T-helper 2 cell treated with Interferon-gamma antibody and Interleukin-4, amounts not matched to agents 5 μg/mL and 100 μg/mL, for 36 hours (primary cell): ENCODE data around the gene CDX2.

Experiments
- DNase-seq: peaks from one replicate; pipeline ENCODE4 v3.0.0; 2021; ENCODE audit warnings: low spot score
- H3K27ac Mint-ChIP-seq: one replicate; pipeline ENCODE4 v1.8.0; 2021; ENCODE audit warnings: mild to moderate bottlenecking, mixed read lengths
- H3K27me3 Mint-ChIP-seq: one replicate; pipeline ENCODE4 v1.8.0; 2021; ENCODE audit warnings: low read depth, mixed read lengths
- H3K36me3 Mint-ChIP-seq: one replicate; pipeline ENCODE4 v1.8.0; 2021; ENCODE audit warnings: low read depth, mixed read lengths
- H3K4me1 Mint-ChIP-seq: one replicate; pipeline ENCODE4 v1.8.0; 2021; ENCODE audit warnings: low read depth, mixed read lengths
- H3K4me3 Mint-ChIP-seq: one replicate; pipeline ENCODE4 v1.8.0; 2022; ENCODE audit warnings: mild to moderate bottlenecking, moderate library complexity, mixed read lengths
- H3K9me3 Mint-ChIP-seq: one replicate; pipeline ENCODE4 v1.8.0; 2021; ENCODE audit warnings: mixed read lengths

The CDX2 gene

GRCh38 chr13:27953676-27954405 lies 15.3 kb downstream of the CDX2 start:
- H3K4me1 Mint-ChIP-seq = peaks cover 3% of the 10 kb centered on the region
- peaks cover 73% of the 10 kb centered on the region for H3K27me3 Mint-ChIP-seq
- peak; percentile 54 for DNase-seq
- H3K9me3 Mint-ChIP-seq = no peaks in the 10 kb centered on the region
- H3K36me3 Mint-ChIP-seq = peaks cover 2% of the 10 kb centered on the region
- peak overlapping the region; percentile 79 for H3K4me3 Mint-ChIP-seq
- no peak overlapping the region for H3K27ac Mint-ChIP-seq

- H3K4me1 Mint-ChIP-seq = peaks cover 3% of the 10 kb centered on the region
- H3K4me3 Mint-ChIP-seq = peak overlapping the region; percentile 60
- no peak for DNase-seq
- no peaks in the 10 kb centered on the region for H3K9me3 Mint-ChIP-seq
- no peak overlapping the region for H3K27ac Mint-ChIP-seq
- peaks cover 66% of the 10 kb centered on the region for H3K27me3 Mint-ChIP-seq
- H3K36me3 Mint-ChIP-seq = peaks cover 2% of the 10 kb centered on the region
Measured at GRCh38 chr13:27952876-27953675, 16.0 kb downstream of the CDX2 start.

- H3K4me3 Mint-ChIP-seq = no peak overlapping the region
- no peak overlapping the region for H3K27ac Mint-ChIP-seq
- H3K36me3 Mint-ChIP-seq = no peaks in the 10 kb centered on the region
- no peak for DNase-seq
- H3K9me3 Mint-ChIP-seq = peaks cover 6% of the 10 kb centered on the region
- H3K27me3 Mint-ChIP-seq = peaks cover 22% of the 10 kb centered on the region
- no peaks in the 10 kb centered on the region for H3K4me1 Mint-ChIP-seq
Measured at GRCh38 chr13:27942972-27943371, 26.1 kb downstream of the CDX2 start.

- H3K27me3 Mint-ChIP-seq = peaks cover 36% of the 10 kb centered on the region
- no peak overlapping the region for H3K4me3 Mint-ChIP-seq
- no peak overlapping the region for H3K27ac Mint-ChIP-seq
Measured at GRCh38 chr13:27933580-27934328, 35.4 kb downstream of the CDX2 start.

GRCh38 chr13:27933118-27933517 lies 36.0 kb downstream of the CDX2 start:
- no peak overlapping the region for H3K27ac Mint-ChIP-seq
- H3K36me3 Mint-ChIP-seq = peaks cover 1% of the 10 kb centered on the region
- H3K9me3 Mint-ChIP-seq = no peaks in the 10 kb centered on the region
- DNase-seq = no peak
- H3K4me1 Mint-ChIP-seq = no peaks in the 10 kb centered on the region
- H3K4me3 Mint-ChIP-seq = no peak overlapping the region
- H3K27me3 Mint-ChIP-seq = peaks cover 42% of the 10 kb centered on the region

More at GRCh38 chr13:27933580-27934328, 35.4 kb downstream of the CDX2 start:
- Mint-ChIP-seq H3K9me3 (no peaks in the 10 kb centered on the region), H3K4me1 (no peaks in the 10 kb centered on the region), H3K36me3 (peaks cover 1% of the 10 kb centered on the region)
- DNase-seq = no peak

- Mint-ChIP-seq H3K36me3 (peaks cover 1% of the 10 kb centered on the region), H3K27ac (peak overlapping the region; percentile 16), H3K27me3 (peaks cover 74% of the 10 kb centered on the region), H3K4me3 (no peak overlapping the region), H3K4me1 (no peaks in the 10 kb centered on the region), H3K9me3 (no peaks in the 10 kb centered on the region)
- no peak for DNase-seq
Measured at GRCh38 chr13:27929868-27930267, 39.2 kb downstream of the CDX2 start.

GRCh38 chr13:27928805-27929753 lies 40.0 kb downstream of the CDX2 start:
- peaks cover 1% of the 10 kb centered on the region for H3K36me3 Mint-ChIP-seq
- no peak overlapping the region for H3K4me3 Mint-ChIP-seq
- H3K9me3 Mint-ChIP-seq = no peaks in the 10 kb centered on the region
- no peaks in the 10 kb centered on the region for H3K4me1 Mint-ChIP-seq
- peaks cover 79% of the 10 kb centered on the region for H3K27me3 Mint-ChIP-seq
- H3K27ac Mint-ChIP-seq = no peak overlapping the region
- no peak for DNase-seq

- Mint-ChIP-seq H3K4me3 (no peak overlapping the region), H3K27me3 (peaks cover 85% of the 10 kb centered on the region), H3K4me1 (no peaks in the 10 kb centered on the region), H3K27ac (no peak overlapping the region), H3K9me3 (no peaks in the 10 kb centered on the region), H3K36me3 (peaks cover 1% of the 10 kb centered on the region)
- no peak for DNase-seq
Measured at GRCh38 chr13:27928353-27928804, 40.7 kb downstream of the CDX2 start.

GRCh38 chr13:27927444-27928352 lies 41.4 kb downstream of the CDX2 start:
- H3K27me3 Mint-ChIP-seq = peaks cover 89% of the 10 kb centered on the region
- peak overlapping the region; percentile 22 for H3K27ac Mint-ChIP-seq
- H3K9me3 Mint-ChIP-seq = no peaks in the 10 kb centered on the region
- no peak overlapping the region for H3K4me3 Mint-ChIP-seq
- DNase-seq = no peak
- peaks cover 1% of the 10 kb centered on the region for H3K36me3 Mint-ChIP-seq
- no peaks in the 10 kb centered on the region for H3K4me1 Mint-ChIP-seq

GRCh38 chr13:27926644-27927434 lies 42.3 kb downstream of the CDX2 start:
- H3K4me3 Mint-ChIP-seq = no peak overlapping the region
- no peak for DNase-seq
- H3K36me3 Mint-ChIP-seq = peaks cover 1% of the 10 kb centered on the region
- H3K9me3 Mint-ChIP-seq = no peaks in the 10 kb centered on the region
- H3K27ac Mint-ChIP-seq = no peak overlapping the region
- peaks cover 95% of the 10 kb centered on the region for H3K27me3 Mint-ChIP-seq
- no peaks in the 10 kb centered on the region for H3K4me1 Mint-ChIP-seq

- H3K27me3 Mint-ChIP-seq = peaks cover 93% of the 10 kb centered on the region
- no peak for DNase-seq
- peak overlapping the region; percentile 52 for H3K27ac Mint-ChIP-seq
- H3K4me1 Mint-ChIP-seq = peaks cover 3% of the 10 kb centered on the region
- no peak overlapping the region for H3K4me3 Mint-ChIP-seq
- H3K9me3 Mint-ChIP-seq = no peaks in the 10 kb centered on the region
- peaks cover 3% of the 10 kb centered on the region for H3K36me3 Mint-ChIP-seq
Measured at GRCh38 chr13:27925220-27925991, 43.7 kb downstream of the CDX2 start.
